Measurements from ENCODE around the gene ESD.

- TF ChIP-seq, protein P1, sequence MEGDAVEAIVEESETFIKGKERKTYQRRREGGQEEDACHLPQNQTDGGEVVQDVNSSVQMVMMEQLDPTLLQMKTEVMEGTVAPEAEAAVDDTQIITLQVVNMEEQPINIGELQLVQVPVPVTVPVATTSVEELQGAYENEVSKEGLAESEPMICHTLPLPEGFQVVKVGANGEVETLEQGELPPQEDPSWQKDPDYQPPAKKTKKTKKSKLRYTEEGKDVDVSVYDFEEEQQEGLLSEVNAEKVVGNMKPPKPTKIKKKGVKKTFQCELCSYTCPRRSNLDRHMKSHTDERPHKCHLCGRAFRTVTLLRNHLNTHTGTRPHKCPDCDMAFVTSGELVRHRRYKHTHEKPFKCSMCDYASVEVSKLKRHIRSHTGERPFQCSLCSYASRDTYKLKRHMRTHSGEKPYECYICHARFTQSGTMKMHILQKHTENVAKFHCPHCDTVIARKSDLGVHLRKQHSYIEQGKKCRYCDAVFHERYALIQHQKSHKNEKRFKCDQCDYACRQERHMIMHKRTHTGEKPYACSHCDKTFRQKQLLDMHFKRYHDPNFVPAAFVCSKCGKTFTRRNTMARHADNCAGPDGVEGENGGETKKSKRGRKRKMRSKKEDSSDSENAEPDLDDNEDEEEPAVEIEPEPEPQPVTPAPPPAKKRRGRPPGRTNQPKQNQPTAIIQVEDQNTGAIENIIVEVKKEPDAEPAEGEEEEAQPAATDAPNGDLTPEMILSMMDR (IDR thresholded peaks at IDR 0.05): no peak
- no peak for TF ChIP-seq POLR2A (IDR thresholded peaks at IDR 0.05)
Observed at GRCh38 chr13:46810440-46810839, 13.5 kb upstream of the ESD start.

Data from adrenal gland (tissue), 5 donors.